Measurements from ENCODE around the gene GJC1.
"Not testable (repeated sequence)": the region's sequence is repeated elsewhere in the genome, so short reads cannot be mapped to it uniquely, and the experiment has no call there.

Gene GJC1

GRCh38 chr17:44757918-44758413 lies 72.1 kb downstream of the GJC1 start:
- DNase-seq, result no peak

- DNase-seq, result no peak
Measured at GRCh38 chr17:44757045-44757917, 72.8 kb downstream of the GJC1 start.

- DNase-seq, result not testable (repeated sequence)
Measured at GRCh38 chr17:44755180-44755579, 74.9 kb downstream of the GJC1 start.

- DNase-seq, result no peak
Measured at GRCh38 chr17:44754276-44754675, 75.8 kb downstream of the GJC1 start.

DNA sequence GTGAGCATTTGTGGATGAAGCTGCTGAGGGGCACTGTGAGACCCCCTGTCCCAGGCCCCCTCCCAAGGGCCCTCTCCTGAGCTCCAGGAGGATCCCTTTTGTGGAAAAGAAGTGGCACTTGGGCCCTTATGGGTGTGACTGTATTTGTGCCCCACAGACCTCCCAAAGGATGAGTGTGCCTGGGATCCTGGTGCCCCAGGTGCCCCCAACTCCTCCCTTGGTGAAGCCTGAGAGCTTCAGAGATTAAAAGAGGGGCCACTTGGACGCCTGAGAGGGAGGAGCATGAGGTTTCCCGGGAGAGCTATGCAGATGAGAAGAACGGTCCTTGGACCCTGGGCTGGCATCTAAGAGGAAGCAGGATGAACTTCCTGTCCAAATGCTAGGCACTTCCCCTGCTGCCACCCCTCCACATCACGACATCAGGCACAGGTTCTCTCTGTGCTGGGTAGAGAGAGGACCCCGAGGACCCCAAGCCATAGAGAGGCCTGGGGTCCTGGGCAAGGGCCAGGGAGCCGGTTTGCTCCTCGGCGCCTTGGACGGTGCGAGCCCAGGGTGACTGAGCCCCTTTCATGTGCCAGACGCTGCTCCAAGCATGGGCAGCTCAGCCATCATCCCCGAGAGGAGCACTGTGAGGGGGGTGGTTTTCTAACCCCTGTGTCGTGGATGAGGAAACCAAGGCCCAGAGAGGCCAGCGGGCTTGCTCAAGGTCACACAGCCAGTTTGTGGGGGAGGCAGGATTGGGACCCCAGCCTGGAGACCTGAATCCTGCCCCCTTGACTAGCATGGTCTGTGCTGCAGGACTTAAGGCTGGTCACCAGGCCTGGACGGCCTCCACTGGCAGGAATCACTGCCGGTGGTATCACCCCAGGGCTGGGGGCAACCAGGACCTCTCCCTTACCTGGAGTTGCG lies 76.9 kb downstream of the GJC1 start:
- no peak for DNase-seq

- DNase-seq, result no peak
Measured at GRCh38 chr17:44751806-44752205, 78.3 kb downstream of the GJC1 start.

DNA sequence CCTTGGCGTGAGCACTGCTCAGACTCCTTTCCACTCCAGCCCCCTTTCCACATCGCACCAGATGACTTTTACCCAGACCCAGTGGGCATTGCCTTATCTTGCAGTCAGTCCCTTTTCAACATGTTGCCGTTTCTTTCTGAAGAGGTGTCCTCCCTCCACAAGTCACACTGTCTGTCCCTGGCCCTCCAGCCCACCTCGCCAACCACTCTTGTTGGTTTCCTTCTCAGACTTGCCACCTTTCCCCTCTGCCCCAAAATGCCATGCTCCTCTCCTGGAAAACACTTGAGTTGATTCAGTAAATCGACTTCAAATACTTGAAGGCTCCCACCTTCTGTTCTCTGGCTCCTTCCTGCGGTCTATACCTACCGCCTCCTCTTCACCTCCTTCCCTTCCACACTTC lies 78.8 kb downstream of the GJC1 start:
- no peak for DNase-seq

- DNase-seq, result no peak
Measured at GRCh38 chr17:44749980-44750318, 80.1 kb downstream of the GJC1 start.

- no peak for DNase-seq
Measured at GRCh38 chr17:44749076-44749979, 80.8 kb downstream of the GJC1 start.
